Sigmoid colon (tissue), 4 donors: Measurements from ENCODE around the gene KANTR.

Source experiments
- EP300 ChIP-seq, 4 donors: sonication (generic); formaldehyde crosslinking; IDR thresholded peaks; one replicate each; pipeline ENCODE4 v1.6.1; 2017; ENCODE audit warnings: antibody characterized with exemption in 4 of 4
- TF ChIP-seq, protein P1 (sequence below), 4 experiments: fragments of 450-650 bp in 3 of 4; fragments of 200-600 bp in 1 of 4; IDR thresholded peaks; one replicate each; pipeline ENCODE4 v1.5.1; 2016 to 2019; ENCODE audit warnings: antibody characterized with exemption in 4 of 4, mild to moderate bottlenecking in 3 of 4, moderate library complexity in 2 of 4

GRCh38 chrX:53084863-53085262, 9.1 kb upstream of the KANTR start:
- TF ChIP-seq, protein P1, sequence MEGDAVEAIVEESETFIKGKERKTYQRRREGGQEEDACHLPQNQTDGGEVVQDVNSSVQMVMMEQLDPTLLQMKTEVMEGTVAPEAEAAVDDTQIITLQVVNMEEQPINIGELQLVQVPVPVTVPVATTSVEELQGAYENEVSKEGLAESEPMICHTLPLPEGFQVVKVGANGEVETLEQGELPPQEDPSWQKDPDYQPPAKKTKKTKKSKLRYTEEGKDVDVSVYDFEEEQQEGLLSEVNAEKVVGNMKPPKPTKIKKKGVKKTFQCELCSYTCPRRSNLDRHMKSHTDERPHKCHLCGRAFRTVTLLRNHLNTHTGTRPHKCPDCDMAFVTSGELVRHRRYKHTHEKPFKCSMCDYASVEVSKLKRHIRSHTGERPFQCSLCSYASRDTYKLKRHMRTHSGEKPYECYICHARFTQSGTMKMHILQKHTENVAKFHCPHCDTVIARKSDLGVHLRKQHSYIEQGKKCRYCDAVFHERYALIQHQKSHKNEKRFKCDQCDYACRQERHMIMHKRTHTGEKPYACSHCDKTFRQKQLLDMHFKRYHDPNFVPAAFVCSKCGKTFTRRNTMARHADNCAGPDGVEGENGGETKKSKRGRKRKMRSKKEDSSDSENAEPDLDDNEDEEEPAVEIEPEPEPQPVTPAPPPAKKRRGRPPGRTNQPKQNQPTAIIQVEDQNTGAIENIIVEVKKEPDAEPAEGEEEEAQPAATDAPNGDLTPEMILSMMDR (IDR thresholded peaks at IDR 0.05) = no peak
- no peak for TF ChIP-seq EP300 (IDR thresholded peaks at IDR 0.05)
